Upper lobe of left lung (tissue), 6 donors: ENCODE results near the gene TNFRSF12A. TPM values are rescaled to one million over a fixed set of nuclear protein-coding genes. Genes with fewer than 3 reads are reported as not detected.
A peak's percentile ranks its signal among the peaks of the same experiment; 100 is the strongest.
"Not testable (repeated sequence)": the region's sequence is repeated elsewhere in the genome, so short reads cannot be mapped to it uniquely, and the experiment has no call there.

Experiments
- ATAC-seq, 2 donors: fragments of 200-7000 bp; cut with Tn5 transposase; one replicate each; pipeline ENCODE4 v1.9.1; 2022; ENCODE audit warnings: mild to moderate bottlenecking in 2 of 2, moderate library complexity in 2 of 2; ENCODE audit not compliant: low FRiP score in 2 of 2
- DNase-seq, 2 donors: peaks; one replicate each; pipeline ENCODE4 v3.0.0-alpha.2; 2019 to 2020
- H3K27ac ChIP-seq, 4 donors: fragments of 200-600 bp; sonication (generic); one replicate each; pipeline ENCODE4 v1.5.1; 2016 to 2019
- H3K27me3 ChIP-seq, 4 donors: fragments of 200-600 bp; sonication (generic); one replicate each; pipeline ENCODE4 v1.5.1; 2017 to 2019
- H3K36me3 ChIP-seq, 4 donors: fragments of 200-600 bp; sonication (generic); one replicate each; pipeline ENCODE4 v1.5.1; 2016 to 2019
- H3K4me1 ChIP-seq, 4 donors: fragments of 200-600 bp; sonication (generic); one replicate each; pipeline ENCODE4 v1.5.1; 2018 to 2019
- H3K4me3 ChIP-seq, 4 donors: fragments of 200-600 bp; sonication (generic); one replicate each; pipeline ENCODE4 v1.5.1; 2017 to 2019; ENCODE audit warnings: mild to moderate bottlenecking in 2 of 4, moderate library complexity in 1 of 4
- H3K9me3 ChIP-seq, 4 donors: fragments of 200-600 bp; sonication (generic); one replicate each; pipeline ENCODE4 v1.5.1; 2018 to 2019
- CTCF ChIP-seq, 6 experiments: fragments of 450-650 bp in 4 of 6; fragments of 200-600 bp in 2 of 6; sonication (generic) in 2 of 6; IDR thresholded peaks; one replicate each; pipeline ENCODE4 v1.5.1; 2016 to 2019; ENCODE audit warnings: antibody characterized with exemption in 6 of 6
- EP300 ChIP-seq, 4 donors: sonication (generic); formaldehyde crosslinking; IDR thresholded peaks; one replicate each; pipeline ENCODE4 v1.5.1; 2017; ENCODE audit warnings: antibody characterized with exemption in 4 of 4, control low read depth in 2 of 4
- POLR2A ChIP-seq, 4 donors: fragments of 450-650 bp; IDR thresholded peaks; one replicate each; pipeline ENCODE4 v1.5.1; 2016 to 2017; ENCODE audit warnings: antibody characterized with exemption in 4 of 4, mild to moderate bottlenecking in 2 of 4
- POLR2AphosphoS5 ChIP-seq, 2 donors: sonication (generic); formaldehyde crosslinking; IDR thresholded peaks; one replicate each; pipeline ENCODE4 v1.5.1; 2017; ENCODE audit warnings: antibody characterized with exemption in 2 of 2
- WGBS, 2 donors: methylation state at CpG; one replicate each; pipeline ENCODE4 v1.1.5; 2017 to 2018; 5-methylcytosine and 5-hydroxymethylcytosine counted together
- total RNA-seq, 6 donors: library from RNA; depleted of rRNA in 4 of 6; stranded (reverse); fragments of >200 nt in 4 of 6; gene quantifications; one replicate each; pipeline versions ENCODE4 v1.1.0 to v1.2.1, GENCODE V29; 2016 to 2021
- donor health status: DM: no; HTN: no; CAD: no; lungs with moderate emphysema.
- donor health status: DM: no; HTN: yes; CAD: no; lungs with severe emphysema.

The TNFRSF12A gene
- total RNA-seq, 6 donors from 2014 or later: 37.7 to 431 (median 76.5) TPM

GRCh38 chr16:3047387-3047720 lies 27.2 kb downstream of the TNFRSF12A start:
- H3K4me3 ChIP-seq: peak overlapping the region in 3 of 4 donors; percentile 38 to 54 (median 50)
- TF ChIP-seq POLR2AphosphoS5 (IDR thresholded peaks at IDR 0.05) (no peak), EP300 (IDR thresholded peaks at IDR 0.05) (no peak), CTCF (IDR thresholded peaks at IDR 0.05) (no peak), POLR2A (IDR thresholded peaks at IDR 0.05) (no peak)
- 23 to 33% methylated on average over 1 to 13 of the region's 13 CpGs for WGBS, 2 donors
- H3K4me1 ChIP-seq: peaks cover 21 to 34% (median 25%) of the 10 kb centered on the region in 4 donors
- H3K27ac ChIP-seq: peak overlapping the region; percentile 32 to 85 (median 70)
- H3K27me3 ChIP-seq: peaks cover 0 to 36% (median 26%) of the 10 kb centered on the region in 4 donors
- no peaks in the 10 kb centered on the region for H3K36me3 ChIP-seq
- no peak for ATAC-seq
- DNase-seq: peak in 1 of 2 donors; percentile 80
- no peaks in the 10 kb centered on the region for H3K9me3 ChIP-seq

GRCh38 chr16:3049921-3050481 lies 29.8 kb downstream of the TNFRSF12A start:
- H3K4me1 ChIP-seq: peaks cover 22 to 39% (median 27%) of the 10 kb centered on the region in 4 donors
- 76 to 85% methylated on average over 21 to 26 of the region's 26 CpGs for WGBS, 2 donors
- peak overlapping the region; percentile 59 to 85 (median 70) for H3K27ac ChIP-seq
- no peak for ATAC-seq
- DNase-seq: no peak
- H3K36me3 ChIP-seq: no peaks in the 10 kb centered on the region
- no peaks in the 10 kb centered on the region for H3K9me3 ChIP-seq
- H3K4me3 ChIP-seq: no peak overlapping the region
- no peak for TF ChIP-seq POLR2A (IDR thresholded peaks at IDR 0.05)
- TF ChIP-seq EP300 (IDR thresholded peaks at IDR 0.05): no peak
- no peak for TF ChIP-seq CTCF (IDR thresholded peaks at IDR 0.05)
- no peak for TF ChIP-seq POLR2AphosphoS5 (IDR thresholded peaks at IDR 0.05)
- peaks cover 0 to 27% (median 20%) of the 10 kb centered on the region in 4 donors for H3K27me3 ChIP-seq

- TF ChIP-seq CTCF (IDR thresholded peaks at IDR 0.05): no peak
- no peak for TF ChIP-seq EP300 (IDR thresholded peaks at IDR 0.05)
- H3K36me3 ChIP-seq: no peaks in the 10 kb centered on the region
- ATAC-seq (no peak), DNase-seq (no peak)
- WGBS, 2 donors: 69 to 81% methylated on average over 5 of the region's 5 CpGs
- H3K4me3 ChIP-seq: no peak overlapping the region
- H3K9me3 ChIP-seq: no peaks in the 10 kb centered on the region
- H3K27me3 ChIP-seq: peaks cover 0 to 22% (median 19%) of the 10 kb centered on the region in 4 donors
- peaks cover 17 to 39% (median 24%) of the 10 kb centered on the region in 4 donors for H3K4me1 ChIP-seq
- peak overlapping the region; percentile 59 to 85 (median 70) for H3K27ac ChIP-seq
Measured at GRCh38 chr16:3050487-3050886, 30.3 kb downstream of the TNFRSF12A start.

- no peak for TF ChIP-seq EP300 (IDR thresholded peaks at IDR 0.05)
- no peak for TF ChIP-seq POLR2AphosphoS5 (IDR thresholded peaks at IDR 0.05)
- Histone ChIP-seq H3K27ac (peak overlapping the region; percentile 59 to 85 (median 70)), H3K9me3 (no peaks in the 10 kb centered on the region), H3K4me3 (no peak overlapping the region), H3K4me1 (peaks cover 12 to 36% (median 20%) of the 10 kb centered on the region in 4 donors), H3K27me3 (peaks cover 0 to 17% (median 15%) of the 10 kb centered on the region in 4 donors), H3K36me3 (no peaks in the 10 kb centered on the region)
- ATAC-seq: no peak
- 16 to 38% methylated on average over 4 of the region's 4 CpGs for WGBS, 2 donors
- no peak for DNase-seq
Measured at GRCh38 chr16:3051009-3051408, 30.8 kb downstream of the TNFRSF12A start.

GRCh38 chr16:3051494-3051893 lies 31.3 kb downstream of the TNFRSF12A start:
- H3K27ac ChIP-seq: peak overlapping the region; percentile 59 to 85 (median 70)
- TF ChIP-seq POLR2AphosphoS5 (IDR thresholded peaks at IDR 0.05) (peak in 1 of 2 donors; percentile 25), POLR2A (IDR thresholded peaks at IDR 0.05) (no peak), CTCF (IDR thresholded peaks at IDR 0.05) (no peak), EP300 (IDR thresholded peaks at IDR 0.05) (no peak)
- no peak overlapping the region for H3K4me3 ChIP-seq
- no peaks in the 10 kb centered on the region for H3K36me3 ChIP-seq
- WGBS, 2 donors: 47 to 78% methylated on average over 9 of the region's 9 CpGs
- DNase-seq (peak in 1 of 2 donors; percentile 67), ATAC-seq (no peak)
- peaks cover 0 to 12% (median 10%) of the 10 kb centered on the region in 4 donors for H3K27me3 ChIP-seq
- no peaks in the 10 kb centered on the region for H3K9me3 ChIP-seq
- H3K4me1 ChIP-seq: peaks cover 7 to 31% (median 15%) of the 10 kb centered on the region in 4 donors

- H3K9me3 ChIP-seq, DNase-seq, H3K4me3 ChIP-seq, H3K27me3 ChIP-seq, H3K36me3 ChIP-seq: not testable (repeated sequence)
- 77 to 85% methylated on average over 6 to 10 of the region's 12 CpGs for WGBS, 2 donors
- peak; percentile 20 to 41 for ATAC-seq
- Histone ChIP-seq H3K27ac (peak overlapping the region in 3 of 4 donors; percentile 19 to 85 (median 48)), H3K4me1 (peaks cover 4 to 28% (median 7%) of the 10 kb centered on the region in 4 donors)
Measured at GRCh38 chr16:3052571-3053329, 32.6 kb downstream of the TNFRSF12A start.

GRCh38 chr16:3053330-3053710 lies 33.2 kb downstream of the TNFRSF12A start:
- DNase-seq, H3K4me3 ChIP-seq, H3K9me3 ChIP-seq, H3K36me3 ChIP-seq, H3K27me3 ChIP-seq, ATAC-seq: not testable (repeated sequence)
- Histone ChIP-seq H3K4me1 (peaks cover 9 to 34% (median 12%) of the 10 kb centered on the region in 4 donors), H3K27ac (peak overlapping the region in 2 of 4 donors; percentile 19 to 85)
- WGBS, 2 donors: 76 to 81% methylated on average over 6 to 9 of the region's 13 CpGs
